Stimulated activated CD8-positive, alpha-beta memory T cell treated with anti-CD3 and anti-CD28 coated beads, Interleukin-4, amount 100 ng/mL, for 1 hour (primary cell): ENCODE results near the gene PRAME.
"Not testable (repeated sequence)": the region's sequence is repeated elsewhere in the genome, so short reads cannot be mapped to it uniquely, and the experiment has no call there.

ENCODE experiments used
- DNase-seq, 2 donors: peaks; one replicate each; pipeline ENCODE4 v3.0.0-alpha.2; 2020; ENCODE audit warnings: low read depth in 2 of 2, low spot score in 1 of 2

PRAME gene

GRCh38 chr22:22581524-22581923 is 22.5 kb upstream of the PRAME start:
- not testable (repeated sequence) for DNase-seq

- DNase-seq = no peak
Observed at GRCh38 chr22:22579869-22580604, 21.0 kb upstream of the PRAME start.

DNA sequence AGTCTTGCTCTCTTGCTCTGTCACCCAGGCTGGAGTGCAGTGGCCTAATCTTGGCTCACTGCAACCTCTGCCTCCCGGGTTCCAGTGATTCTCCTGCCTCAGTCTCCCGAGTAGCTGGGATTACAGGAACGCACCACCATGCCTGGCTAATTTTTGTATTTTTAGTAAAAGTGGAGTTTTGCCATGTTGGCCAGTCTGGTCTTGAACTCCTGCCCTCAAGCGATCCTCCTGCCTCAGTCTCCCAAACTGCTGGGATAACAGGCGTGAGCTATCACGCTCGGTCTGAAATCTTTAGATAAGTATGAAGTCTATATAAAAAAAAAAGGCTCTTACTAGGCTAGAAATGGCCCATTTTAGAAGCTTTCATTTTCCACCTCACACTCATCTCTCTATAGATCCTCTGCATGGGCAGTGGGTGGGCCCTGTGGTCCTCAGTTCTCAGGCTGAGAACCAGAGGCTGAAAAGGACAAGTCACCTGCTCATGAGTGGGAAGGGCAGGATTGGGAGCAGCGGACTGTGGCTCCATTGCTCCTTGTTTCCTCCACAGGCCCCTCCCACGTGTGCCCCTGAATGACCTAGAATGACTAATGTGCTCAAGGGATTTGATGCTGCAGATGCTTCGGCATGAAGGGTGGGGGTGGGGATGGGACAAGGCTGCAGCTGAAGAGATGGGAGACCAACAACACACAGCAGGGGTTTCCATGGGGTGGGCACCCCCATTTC is 19.8 kb upstream of the PRAME start:
- no peak for DNase-seq

GRCh38 chr22:22576989-22577427 is 17.9 kb upstream of the PRAME start:
- DNase-seq = no peak

DNA sequence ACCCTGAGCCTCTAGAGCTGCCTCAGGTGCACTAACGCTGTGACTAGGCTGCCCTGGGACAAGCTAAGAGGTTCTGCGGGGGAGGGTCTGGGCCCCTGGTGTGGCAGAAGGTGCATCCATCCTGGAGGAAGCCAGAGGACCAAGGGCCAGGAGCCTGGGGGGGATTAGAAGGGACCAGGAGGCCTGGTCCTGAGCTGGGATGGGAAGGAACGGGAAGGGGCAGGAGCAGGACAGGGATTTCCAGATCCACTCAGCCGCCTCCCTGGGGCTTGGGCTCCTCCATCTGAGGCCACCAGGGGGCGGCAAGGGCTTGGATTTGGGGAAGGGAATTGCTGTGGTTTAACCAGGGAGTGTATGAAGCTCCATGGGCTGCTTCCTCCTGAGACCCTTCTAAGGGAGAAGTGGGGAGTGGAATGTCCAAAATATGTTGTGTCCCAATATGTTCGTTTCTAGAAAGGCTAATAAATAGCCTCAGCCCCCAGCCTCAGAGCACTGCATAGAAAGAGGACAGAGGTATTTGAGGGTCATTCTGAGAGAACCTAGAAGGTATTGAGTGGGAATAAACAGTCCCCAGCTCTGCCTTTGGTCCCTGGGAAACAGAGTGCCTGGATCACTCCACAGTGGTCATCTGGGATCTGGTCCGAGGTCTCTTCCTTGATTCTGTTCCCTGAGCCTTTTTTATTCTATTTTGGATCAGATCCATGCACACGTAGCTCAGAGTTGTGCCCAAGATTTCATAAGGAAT is 17.4 kb upstream of the PRAME start:
- DNase-seq = no peak

- DNase-seq = no peak
Observed at GRCh38 chr22:22574361-22574760, 15.3 kb upstream of the PRAME start.

- DNase-seq = no peak
Observed at GRCh38 chr22:22573047-22573889, 14.2 kb upstream of the PRAME start.

GRCh38 chr22:22571862-22572261 is 12.8 kb upstream of the PRAME start:
- no peak for DNase-seq

DNA sequence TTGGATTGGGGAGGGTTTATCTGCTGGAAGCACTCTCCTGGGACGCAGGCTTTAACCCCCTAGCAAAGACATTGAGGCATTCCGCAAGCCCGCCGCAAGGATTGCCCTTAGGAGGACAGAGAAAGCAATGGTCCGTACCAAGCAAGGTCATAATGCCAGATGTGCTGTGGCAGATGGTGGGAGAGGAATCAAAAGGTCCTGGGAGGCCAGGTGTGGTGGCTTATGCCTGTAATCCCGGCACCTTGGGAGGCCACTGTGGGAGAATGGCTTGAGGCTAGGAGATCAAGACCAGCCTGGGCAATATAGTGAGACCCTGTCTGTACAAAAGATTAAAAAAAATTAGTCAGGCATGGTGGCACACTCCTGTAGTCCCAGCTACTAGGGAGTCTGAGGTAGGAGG is 12.4 kb upstream of the PRAME start:
- no peak for DNase-seq

DNA sequence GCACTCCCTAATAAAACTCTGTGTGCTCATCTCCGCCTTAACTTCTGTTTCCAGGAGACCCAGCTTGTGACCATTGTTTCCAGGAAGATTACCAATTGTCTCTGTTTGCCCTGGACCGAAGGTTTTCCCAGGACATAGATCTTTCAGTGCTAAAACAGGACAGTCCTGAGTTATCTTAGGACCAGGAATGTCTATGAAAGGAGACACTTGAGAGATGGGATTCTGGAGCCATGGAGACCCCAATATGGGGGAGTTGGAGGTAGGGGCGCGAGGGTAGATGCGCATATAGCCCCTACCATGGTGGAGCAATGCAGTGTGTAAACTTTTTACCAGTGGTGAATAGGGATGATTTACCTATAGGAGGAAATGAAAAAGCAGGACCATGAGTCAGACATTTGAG is 10.2 kb upstream of the PRAME start:
- DNase-seq = no peak

GRCh38 chr22:22565981-22566380 is 6.9 kb upstream of the PRAME start:
- no peak for DNase-seq

DNA sequence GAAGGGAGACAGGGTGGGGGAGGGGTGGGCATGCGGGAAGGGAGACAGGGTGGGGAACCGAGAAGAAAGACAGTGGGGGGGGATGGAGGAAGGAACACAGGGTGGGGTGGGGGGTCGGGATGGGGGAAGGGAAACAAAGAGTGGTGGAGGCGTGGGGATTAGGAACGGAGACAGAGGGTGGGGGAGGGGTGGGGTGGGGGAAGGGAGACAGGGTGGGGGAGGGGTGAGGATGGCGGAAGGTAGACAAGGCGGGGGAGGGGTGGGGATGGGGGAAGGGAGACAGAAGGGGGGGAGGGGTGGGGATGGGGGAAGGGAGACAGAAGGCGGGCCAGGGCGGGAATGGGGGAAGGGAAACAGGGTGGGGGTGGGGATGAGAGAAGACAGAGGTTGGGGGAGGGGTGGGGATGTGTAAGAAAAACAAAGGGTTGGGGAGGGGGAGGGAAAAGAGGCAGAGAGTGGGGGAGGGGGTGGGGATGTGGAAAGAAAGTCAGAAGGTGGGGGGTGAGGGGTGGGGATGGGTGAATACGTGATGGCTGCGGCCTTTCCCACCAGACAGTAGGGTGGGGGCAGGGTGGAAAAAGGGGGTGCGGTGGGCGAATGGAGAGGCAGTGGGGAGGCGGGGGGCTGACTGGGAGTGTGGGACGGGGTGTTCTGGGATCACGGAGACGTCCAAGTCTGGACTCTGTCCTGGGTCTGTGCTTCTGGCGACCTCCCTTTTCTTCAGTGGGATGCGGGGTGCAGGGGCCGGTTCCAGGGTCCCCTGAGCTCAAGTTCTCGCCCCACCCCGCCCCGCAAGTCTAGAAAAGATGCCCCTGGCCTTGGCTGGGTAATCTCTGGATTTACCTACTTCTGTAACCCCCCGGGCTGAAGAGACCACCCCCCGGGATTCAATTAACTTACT is 744 bp downstream of the PRAME start:
- DNase-seq = no peak

DNA sequence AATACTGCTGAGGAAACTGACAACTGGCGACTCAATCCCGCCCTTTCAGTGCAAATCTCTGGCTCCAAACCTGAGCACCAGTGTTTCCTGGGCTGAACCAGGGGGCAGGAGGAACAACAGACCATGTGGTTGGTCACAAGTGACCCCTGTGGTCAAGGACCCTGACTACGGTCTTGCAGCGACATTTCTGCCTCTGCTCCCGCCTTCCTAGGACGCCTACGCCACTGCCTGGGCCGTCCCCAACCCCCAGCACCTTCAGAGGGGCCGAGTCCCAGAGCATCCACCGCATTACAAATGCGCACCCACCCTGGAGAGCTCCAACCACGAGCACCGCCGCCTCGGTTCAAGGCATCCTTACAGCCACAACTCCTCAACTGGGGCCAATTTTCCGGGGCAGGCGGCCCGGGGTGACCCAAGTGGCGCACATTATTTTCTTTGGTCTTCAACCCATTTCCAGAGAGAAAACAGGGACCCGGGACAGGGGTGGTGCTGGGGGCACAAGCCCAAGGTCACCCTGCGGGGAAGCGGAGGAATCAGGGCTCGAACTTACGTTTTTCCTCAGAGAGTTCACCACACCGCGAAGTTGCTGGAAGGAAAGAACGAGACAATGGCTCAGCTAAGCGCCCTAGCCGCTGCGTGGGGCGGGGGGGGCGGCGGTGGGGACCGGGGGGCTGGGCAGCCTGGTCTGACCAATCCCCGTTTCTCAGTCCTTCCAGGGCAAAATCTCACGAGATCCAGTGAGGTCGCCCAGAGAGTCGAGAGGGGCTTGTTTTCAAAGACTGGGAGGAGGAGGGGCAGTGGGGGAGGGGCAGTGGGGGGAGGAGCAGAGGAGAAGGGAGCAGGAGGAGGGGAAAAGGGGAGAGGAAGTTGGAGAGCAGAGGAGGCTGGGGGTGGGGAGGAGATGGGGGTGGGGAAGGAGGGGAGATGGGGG is 1.8 kb downstream of the PRAME start:
- no peak for DNase-seq

- DNase-seq = no peak
Observed at GRCh38 chr22:22556578-22556977, 2.5 kb downstream of the PRAME start.

- DNase-seq = no peak
Observed at GRCh38 chr22:22555596-22555995, 3.5 kb downstream of the PRAME start.

DNA sequence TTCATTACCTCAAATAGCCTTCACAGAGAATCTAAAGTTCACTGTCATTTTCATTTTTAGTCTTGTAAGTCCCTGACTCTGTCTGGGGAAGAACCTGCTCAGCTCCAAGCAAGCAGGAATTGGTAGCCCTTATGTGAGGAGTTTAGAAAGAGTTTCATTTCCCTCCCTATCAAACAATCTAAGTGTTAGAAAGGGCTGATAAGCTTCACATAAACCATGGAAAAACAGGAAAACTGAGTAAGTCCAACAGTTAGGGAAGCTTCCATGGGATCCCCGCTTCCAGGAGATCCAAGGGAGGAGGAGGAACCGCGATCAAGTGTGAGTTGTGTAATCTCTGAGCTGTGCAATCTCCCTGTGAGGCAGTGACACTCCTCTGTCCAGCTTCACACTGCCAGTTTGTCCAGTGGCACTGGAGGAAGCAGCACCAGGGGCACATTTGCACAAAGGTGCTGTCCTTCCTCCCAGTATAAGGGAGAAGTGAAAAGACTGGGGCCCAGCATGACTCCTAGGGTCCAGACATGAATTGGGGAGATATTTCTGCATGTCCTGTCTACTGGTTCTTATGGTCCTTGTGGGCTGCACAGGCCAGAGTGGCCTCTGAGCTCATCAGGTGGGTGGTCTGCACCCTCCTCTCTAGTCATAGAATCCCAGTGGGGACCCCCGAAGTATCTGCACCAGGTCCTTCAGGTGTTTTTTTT is 4.3 kb downstream of the PRAME start:
- no peak for DNase-seq

DNA sequence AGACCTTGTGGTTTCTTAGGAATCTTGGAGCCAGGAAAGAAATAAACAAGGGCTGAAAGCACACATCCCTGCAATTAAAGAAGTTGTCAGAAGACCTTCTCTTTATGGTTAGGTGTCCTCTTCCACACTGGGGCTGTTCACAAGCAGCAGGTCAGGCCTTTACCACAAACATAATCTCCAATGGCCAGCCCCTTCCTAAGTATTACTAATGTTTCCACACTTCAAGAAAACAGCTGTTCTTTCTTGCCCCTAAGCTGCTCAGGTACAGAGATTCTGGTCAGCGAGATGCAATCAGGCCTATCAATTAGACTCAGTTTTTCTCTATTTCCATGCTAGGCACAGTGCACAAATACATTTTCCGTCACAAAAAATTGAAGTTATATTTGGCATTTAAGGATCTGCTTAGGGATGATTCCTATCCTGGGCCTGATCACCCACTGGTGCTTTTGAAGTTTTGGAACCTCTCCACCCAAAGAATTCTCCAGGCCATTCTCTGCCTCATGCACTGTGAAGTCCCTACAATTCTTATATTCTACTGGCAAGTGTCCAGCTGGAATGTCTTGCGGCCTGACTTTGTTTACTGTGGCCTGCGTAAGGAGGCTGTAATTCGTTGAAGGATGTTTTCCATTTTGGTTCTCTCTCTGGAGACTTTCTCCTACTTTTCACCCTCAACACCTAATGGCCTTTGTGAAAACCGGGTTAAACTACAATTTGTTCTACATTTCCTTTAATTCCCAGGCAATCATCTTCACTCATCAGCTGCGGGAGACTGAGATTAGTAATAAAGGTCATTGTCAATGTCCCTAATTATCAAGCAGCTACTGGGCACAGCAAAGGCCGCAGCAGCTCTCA is 5.1 kb downstream of the PRAME start:
- DNase-seq = no peak
